GM10266 (cell line): ENCODE measurements around the gene ACIN1.

Experiments
- DNase-seq: peaks from one replicate; pipeline ENCODE4 v3.0.0; 2012; ENCODE audit errors: extremely low spot score
- TF ChIP-seq, protein P1 (sequence below): IDR thresholded peaks from 2 replicates; pipeline ENCODE4 v1.5.1; 2012; ENCODE audit warnings: mild to moderate bottlenecking, low read depth; ENCODE audit not compliant: control insufficient read depth, insufficient read depth; ENCODE audit errors: missing control alignments

ACIN1 gene

DNA sequence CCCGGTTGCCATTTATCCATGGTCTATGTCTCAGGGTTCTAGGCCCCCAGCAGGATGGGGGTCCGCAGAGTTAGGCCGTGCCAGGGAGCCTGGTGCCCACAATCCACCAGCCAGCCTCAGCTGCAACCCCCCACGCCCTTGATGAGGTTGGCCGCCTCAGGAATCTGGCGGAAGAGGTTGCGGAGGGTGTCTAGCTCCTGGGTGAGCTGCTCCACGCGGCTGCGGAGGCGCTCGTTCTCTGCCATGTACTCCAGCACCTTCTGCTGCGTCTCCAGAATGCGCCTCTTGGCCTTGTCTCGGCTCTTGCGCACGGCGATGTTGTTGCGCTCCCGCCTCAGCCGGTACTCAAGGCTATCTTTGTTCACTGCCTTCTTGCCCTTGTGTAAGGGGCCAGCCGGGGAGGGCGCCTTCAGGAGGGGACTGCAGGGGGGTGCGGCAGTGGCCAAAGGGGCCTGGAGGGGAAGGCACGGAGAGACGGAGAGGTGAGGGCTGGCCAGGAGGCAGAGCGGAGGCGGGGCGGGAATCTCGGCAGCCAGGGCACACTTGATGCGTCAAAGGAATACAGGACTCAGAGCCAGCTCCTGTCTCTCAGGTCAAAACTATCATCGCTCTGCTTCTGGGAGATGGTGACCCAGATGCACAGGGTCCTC, 22.6 kb upstream of the ACIN1 start:
- TF ChIP-seq, protein P1, sequence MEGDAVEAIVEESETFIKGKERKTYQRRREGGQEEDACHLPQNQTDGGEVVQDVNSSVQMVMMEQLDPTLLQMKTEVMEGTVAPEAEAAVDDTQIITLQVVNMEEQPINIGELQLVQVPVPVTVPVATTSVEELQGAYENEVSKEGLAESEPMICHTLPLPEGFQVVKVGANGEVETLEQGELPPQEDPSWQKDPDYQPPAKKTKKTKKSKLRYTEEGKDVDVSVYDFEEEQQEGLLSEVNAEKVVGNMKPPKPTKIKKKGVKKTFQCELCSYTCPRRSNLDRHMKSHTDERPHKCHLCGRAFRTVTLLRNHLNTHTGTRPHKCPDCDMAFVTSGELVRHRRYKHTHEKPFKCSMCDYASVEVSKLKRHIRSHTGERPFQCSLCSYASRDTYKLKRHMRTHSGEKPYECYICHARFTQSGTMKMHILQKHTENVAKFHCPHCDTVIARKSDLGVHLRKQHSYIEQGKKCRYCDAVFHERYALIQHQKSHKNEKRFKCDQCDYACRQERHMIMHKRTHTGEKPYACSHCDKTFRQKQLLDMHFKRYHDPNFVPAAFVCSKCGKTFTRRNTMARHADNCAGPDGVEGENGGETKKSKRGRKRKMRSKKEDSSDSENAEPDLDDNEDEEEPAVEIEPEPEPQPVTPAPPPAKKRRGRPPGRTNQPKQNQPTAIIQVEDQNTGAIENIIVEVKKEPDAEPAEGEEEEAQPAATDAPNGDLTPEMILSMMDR: no peak

DNA sequence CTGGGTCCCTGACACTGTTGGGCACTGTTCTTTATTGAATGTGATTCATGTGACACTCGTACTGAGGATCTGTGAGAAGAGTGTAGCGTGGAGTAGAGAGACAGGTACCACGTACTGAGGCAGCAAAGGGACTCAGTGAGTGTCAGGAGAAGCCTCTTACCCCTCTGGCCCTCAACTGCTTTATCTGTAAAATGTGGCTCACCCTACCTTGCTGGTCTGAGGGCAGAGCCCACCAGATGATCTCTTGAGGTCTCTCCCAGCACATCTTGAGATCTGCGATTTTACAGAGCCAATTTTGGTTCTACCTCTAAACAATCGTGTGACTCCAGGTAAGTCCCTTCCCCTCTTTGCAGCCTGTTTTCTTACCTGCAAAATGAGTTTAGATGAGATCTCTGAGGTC, 21.0 kb upstream of the ACIN1 start:
- TF ChIP-seq, protein P1: no peak
- no peak for DNase-seq

More for the DNA sequence above, 22.6 kb upstream of the ACIN1 start:
- no peak for DNase-seq

DNA sequence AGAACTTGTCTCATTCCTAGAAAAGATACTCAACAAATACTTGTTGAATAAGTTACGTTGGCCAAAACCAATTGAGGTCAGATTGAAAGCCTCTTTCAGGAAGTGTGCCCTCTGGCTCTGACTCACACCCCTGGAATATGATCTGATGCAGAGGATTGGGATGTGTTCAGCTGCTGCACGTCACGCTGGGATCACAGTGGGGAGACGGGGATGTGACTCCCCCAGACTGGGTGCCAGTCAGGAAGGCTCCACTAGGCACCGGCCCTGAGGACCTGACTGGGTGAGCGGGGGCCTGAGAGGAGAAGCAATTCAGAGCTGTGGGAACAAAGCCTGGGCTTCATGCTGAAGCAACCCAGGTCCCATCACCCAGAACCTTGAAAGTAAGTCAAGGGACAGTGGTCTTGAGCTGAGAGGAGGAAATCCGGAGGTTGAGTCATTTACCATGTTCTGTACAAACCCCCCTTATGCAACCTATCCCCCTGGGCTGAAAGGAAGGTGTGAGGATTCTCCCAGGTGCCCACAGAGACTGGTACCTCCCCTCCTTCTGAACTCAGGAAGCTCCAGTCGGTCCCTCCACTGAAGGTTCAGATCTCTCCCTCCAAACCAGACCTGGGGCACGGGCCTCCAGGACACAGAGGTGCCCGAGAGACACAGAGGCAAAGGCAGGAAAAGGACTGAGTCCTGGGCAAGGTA, 20.2 kb upstream of the ACIN1 start:
- TF ChIP-seq, protein P1: no peak
- no peak for DNase-seq

DNA sequence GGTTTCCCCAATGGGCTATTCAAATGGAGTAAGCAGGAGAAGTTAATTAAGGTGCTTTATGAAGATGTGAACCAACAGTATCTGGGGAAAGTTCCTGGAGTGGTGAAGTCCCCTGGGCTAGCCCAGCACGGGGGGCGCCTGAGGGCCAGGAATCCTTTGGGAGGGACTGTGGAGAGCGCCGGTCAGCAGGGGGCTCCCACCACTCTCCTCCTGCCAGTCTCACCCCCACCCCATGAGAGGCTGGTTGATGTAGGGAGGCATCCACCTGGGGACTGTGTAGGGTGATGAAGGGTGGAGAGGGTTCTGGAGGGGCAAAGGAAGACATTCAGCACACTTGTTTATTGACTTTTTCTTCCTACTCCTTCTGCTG, 19.7 kb upstream of the ACIN1 start:
- TF ChIP-seq, protein P1: no peak
- no peak for DNase-seq

DNA sequence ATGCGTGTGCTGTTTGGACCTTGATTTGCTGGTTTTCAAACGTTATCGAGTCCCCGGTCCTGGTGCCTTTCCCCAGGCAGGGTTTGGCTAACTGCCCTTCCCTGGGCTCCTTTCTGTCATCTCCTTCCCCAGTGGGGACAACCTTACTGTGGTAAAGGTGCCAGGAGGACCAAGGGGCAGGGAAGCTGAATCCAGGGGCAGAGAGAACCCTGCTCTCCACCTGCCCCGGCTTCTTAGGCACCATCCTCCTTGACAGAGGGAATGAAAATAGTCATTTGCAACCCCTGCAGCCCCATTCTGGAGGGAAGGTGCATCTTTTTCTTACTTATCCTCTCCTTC, 19.2 kb upstream of the ACIN1 start:
- TF ChIP-seq, protein P1: no peak
- DNase-seq: no peak

DNA sequence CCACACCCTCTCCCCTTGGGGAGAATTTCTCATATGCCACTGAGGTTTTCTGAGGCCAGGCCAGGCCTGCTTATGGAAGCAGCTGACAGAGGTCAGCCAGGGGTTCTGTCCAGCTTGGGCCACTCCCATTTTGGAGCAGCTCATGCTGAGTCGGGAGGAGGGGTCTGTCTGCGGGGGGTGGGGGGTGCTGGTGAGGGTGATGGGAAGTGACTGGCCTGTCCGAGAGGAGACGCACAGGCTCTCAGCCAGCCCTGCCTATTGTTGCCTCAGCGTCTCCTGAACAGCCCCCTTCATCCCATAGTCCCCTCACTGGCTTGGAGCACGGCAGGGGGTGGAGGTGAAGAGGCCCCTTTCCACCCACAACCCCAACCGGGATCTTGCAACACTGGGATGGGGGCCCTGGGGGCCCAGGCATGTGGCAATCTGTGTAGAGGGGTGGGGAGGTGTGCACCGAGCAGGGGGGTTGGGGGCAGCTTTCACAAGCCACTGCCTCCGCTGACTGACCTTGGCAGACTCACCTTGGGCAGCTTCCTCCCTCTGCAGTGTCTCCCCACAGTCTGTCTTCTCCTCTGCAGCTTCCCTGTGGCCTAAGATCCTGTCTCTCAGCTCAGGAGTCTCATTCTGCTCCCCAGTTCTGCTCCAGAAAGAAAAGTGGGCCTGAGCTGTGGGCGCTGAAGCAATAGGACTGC, 18.6 kb upstream of the ACIN1 start:
- no peak for DNase-seq
- TF ChIP-seq, protein P1: no peak
